Colon (tissue), 2 donors: ENCODE data around the gene PERM1.
"Not testable (repeated sequence)": the region's sequence is repeated elsewhere in the genome, so short reads cannot be mapped to it uniquely, and the experiment has no call there.

Experiments
- FAIRE-seq: peaks from 2 replicates; lab custom pipeline; 2012; peaks lifted over from hg19 to GRCh38; lab: Jason Lieb, UNC
- donor health status: control.
- donor health status: control.

Gene PERM1

GRCh38 chr1:964691-965525 lies 17.0 kb downstream of the PERM1 start:
- no peak for FAIRE-seq

DNA sequence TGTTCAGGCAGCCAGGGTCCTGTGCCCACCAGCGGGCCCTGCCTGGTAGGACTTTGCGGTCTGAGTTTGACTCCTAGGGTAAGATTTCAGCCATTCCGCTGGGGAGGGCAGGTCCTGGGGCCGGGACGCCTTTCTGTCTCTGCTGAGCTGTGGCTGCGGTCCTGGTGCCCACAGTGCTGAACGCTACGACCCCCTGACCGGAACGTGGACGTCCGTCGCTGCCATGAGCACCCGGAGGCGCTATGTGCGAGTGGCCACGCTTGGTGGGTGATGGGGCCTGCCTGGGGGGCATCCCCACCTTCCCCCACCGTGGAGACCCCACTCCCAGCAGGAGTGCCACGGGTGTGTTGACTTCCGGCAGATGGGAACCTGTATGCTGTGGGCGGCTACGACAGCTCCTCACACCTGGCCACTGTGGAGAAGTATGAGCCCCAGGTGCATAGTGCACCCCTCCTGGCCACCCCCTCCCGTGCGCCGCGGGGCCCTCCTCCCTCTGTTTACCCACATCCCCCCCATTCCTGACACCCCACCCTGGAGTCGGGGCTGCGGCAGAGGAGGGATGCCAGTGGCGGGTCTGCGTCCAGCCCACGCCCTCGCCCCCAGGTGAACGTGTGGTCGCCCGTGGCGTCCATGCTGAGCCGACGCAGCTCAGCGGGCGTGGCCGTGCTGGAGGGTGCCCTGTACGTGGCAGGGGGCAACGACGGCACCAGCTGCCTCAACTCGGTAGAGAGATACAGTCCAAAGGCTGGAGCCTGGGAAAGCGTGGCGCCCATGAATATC lies 18.0 kb downstream of the PERM1 start:
- no peak for FAIRE-seq

DNA sequence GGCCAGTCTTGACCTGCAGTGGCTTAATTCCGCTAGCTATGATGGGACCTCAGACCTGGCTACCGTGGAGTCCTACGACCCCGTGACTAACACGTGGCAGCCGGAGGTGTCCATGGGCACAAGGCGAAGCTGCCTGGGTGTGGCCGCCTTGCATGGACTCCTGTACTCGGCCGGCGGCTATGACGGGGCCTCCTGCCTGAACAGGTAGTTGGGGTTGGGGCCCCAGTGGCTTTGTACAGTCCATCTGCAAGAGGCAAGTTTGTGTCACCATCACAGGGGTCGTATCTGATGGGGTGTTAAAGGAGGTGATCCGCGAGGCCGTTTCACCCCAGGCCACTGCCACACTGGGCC lies 18.6 kb downstream of the PERM1 start:
- no peak for FAIRE-seq

DNA sequence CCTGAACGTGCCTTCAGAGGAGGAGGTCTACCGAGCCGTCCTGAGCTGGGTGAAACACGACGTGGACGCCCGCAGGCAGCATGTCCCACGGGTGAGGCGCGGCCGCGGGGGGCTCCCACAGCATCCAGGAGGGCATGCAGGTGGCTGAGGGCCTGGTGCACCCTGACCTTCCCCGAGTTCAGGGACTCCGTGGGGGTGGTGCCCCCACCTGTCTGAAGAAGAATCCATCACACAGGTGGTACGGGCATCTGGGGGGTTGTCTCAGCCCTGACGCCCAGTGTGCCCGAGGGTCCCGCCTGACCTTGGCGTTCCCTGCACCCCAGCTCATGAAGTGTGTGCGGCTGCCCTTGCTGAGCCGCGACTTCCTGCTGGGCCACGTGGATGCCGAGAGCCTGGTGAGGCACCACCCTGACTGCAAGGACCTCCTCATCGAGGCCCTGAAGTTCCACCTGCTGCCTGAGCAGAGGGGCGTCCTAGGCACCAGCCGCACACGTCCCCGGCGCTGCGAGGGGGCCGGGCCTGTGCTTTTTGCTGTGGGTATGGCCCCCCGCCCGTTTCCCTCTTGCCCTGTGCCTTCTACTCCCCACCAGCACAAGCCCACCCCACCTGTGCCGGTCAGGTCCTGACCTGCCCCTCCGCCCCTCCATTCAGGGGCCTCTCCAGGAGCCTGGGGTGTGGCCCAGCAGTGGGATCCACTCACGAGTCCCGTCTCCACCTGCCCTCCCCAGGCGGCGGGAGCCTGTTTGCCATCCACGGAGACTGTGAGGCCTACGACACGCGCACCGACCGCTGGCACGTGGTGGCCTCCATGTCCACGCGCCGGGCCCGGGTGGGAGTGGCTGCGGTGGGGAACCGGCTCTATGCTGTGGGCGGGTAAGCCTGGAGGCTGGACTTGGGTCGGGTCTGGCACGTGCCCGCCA lies 19.3 kb downstream of the PERM1 start:
- no peak for FAIRE-seq

GRCh38 chr1:961132-961669 lies 20.7 kb downstream of the PERM1 start:
- no peak for FAIRE-seq

DNA sequence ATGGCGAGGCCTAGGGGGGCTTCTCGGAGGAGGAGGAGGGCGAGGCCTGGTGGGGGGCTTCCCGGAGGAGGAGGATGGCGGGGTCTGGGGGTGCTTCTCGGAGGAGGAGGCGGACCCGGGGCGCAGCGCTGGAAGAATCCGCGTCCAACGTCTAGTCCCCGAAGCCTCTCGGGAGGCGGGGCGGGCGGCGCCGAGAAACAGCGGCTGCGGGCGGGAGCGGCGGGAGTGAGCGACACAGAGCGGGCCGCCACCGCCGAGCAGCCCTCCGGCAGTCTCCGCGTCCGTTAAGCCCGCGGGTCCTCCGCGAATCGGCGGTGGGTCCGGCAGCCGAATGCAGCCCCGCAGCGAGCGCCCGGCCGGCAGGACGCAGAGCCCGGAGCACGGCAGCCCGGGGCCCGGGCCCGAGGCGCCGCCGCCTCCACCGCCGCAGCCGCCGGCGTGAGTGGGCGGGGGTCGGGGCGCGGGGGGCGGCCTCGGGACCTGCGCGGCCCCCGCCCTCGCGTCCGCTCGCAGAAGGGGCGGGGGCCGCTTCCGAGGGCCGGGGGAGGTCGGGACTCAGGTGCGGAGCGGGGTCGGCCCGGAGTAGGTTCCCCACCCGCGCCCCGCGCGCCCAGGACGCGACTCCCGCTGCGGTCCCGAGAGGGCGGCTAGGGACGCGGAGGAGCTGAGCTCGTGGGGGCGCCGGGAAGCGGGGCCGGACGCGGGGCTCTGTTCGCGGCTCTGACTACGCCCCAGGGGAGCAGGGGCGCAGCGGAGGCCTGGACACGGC lies 21.3 kb downstream of the PERM1 start, which contains the start of gene KLHL17:
KLHL17 (plus strand) TSS at position 222 of the 769 bp plus-strand sequence; CDS start at position 332, 110 bp downstream.
- FAIRE-seq, result no peak

DNA sequence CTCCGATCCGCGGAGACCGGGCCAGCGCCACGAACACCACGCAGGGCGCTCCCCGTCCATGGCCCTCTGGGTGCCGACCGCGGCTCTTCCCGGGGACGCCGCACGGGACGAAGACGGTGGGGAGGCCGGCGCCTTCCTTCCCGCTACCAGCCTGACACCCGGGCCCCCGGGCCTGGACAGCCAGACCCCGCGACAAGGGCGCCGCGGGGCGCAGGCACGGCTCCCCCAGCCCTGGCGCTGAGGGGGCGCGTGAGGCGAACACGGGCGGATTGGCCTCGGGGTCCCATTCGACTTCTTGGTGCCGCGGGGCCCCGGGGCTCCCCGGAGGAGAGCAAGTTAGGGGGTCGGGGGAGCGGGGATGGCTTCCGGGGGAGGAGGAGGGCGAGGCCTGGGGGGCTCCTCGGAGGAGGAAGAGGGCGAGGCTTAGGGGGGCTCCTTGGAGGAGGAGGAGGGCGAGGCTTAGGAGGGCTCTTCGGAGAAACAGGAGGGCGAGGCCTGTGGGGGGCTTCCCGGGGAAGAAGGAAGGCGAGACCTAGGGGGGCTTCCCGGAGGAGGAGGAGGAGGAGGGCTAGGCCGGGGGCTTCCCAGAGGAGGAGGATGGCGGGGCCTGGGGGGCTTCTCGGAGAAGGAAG lies 22.0 kb downstream of the PERM1 start:
- FAIRE-seq, result no peak

DNA sequence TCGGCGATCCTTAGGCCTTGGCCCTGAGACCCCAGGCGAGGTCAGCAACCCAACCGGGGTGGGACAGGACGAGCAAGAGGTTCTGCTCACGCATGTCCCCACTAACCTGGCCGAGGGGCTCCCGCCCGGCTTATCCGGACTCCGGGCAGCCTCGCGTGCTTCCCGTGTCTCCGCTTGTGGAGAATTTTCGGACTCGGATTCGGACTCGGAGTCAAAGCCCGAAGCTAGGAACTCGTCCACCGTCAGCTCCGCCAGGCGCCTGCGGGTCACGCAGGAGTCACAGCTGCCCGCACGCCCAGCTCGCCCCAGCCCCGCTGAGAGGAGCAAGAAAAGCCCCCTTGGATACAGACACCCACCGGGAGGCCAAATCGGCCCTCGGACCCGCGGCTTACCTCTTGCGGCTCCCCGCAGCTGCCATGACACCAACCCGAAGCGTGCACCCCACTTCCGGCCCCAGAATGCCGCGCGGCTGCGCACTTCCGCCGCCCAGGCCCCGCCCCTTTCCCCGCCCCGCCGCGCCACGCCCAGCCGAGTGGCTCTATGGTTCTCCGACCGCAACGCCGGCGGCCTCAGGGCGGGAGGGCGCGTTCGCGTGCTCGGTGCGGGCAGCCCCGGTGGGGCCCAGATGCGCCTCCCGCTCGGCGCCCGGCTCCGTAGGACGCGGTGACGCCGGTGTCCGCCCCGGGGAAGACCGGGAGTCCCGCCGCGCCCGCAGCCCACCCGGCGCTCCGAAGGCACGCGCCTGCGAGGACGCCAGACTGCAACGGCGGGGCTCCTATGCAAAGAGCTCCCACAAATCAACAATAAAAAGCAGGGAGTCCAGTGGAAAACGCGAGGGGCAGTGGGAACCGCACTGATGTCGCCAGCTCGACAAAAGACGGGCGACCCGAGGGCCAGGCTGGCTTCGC lies 22.8 kb downstream of the PERM1 start, which contains the start of gene NOC2L:
NOC2L (minus strand) TSS at position 434 of the 908 bp plus-strand sequence; CDS start at position 418, 16 bp downstream.
- no peak for FAIRE-seq

DNA sequence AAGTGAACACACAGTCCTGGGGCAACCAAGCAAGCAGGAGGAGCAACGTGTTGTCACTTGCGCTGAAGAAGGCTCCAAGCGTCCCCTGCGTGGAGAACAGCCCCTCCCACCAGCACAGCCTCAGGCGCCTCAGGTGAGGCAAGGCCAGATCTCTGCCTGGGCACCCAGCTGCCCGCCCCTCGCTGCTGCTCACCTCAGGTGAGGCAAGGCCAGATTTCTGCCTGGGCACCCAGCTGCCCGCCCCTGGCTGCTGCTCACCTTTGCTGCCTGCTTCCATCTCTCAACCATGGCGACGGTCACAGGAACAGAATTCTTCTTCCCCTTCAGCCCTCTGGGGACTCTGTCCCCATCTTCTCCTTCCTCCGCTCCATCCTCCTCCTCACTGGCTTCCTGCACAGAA lies 25.3 kb downstream of the PERM1 start:
- no peak for FAIRE-seq

- FAIRE-seq, result no peak
These were observed 26.4 kb downstream of the PERM1 start for GRCh38 chr1:955474-955873.

GRCh38 chr1:954927-955326 lies 27.0 kb downstream of the PERM1 start:
- FAIRE-seq, result no peak

GRCh38 chr1:953524-954320 lies 28.2 kb downstream of the PERM1 start:
- no peak for FAIRE-seq

GRCh38 chr1:952603-953002 lies 29.3 kb downstream of the PERM1 start:
- no peak for FAIRE-seq

GRCh38 chr1:952201-952600 lies 29.7 kb downstream of the PERM1 start:
- FAIRE-seq, result no peak

DNA sequence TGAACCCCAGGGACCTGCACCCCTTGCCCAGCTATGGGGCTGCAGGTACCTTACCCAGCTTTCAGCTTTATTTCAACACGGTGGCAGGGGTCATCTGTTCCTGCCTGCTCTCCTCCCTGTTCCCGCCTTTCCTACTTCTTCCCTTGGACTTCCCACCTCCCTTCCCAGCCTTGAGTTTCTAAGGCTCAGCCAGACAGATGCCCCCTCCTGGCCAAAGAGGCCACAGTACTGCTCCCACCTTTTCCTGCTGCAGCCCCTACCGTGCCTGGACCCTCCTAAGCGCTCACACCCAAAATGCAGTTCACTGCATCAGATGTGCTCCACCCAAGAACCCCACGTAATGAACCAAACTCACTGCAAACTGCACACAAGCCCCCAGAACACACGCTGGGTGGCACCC lies 30.5 kb downstream of the PERM1 start:
- no peak for FAIRE-seq

DNA sequence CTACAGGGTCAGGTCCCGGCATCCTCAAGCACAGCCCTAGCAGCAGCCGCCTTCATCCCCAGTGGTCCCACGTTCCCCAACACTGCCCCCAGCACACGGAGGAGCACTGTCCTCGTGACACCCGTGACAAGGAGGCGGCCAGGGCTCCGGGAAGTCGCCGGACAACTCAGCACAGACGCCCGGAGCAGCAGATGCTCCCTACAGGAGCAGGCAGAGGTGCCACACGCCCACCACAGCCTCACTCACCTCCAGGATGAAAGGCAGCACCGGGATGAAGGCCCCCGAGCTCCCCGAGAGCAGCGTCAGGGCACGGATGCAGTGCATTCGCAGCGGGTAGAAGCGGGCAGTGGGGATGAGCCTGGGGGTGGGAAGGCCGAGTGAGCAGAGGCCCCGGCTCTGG lies 31.0 kb downstream of the PERM1 start:
- FAIRE-seq, result no peak

DNA sequence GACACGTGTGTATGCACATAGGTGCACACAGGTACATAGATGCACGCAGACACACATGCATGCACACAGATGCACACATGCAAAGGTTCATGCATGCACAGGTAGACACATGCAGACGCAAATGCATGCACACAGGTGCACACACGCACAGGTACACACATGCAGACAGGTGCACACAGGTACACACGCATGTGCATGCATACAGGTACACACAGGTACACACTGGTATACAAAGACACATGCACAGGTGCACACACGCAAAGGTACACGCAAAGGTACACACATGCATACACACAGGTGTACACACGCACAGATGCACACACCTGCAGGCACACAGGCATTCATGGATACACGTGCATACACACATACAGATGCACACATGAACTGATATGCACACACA lies 31.6 kb downstream of the PERM1 start:
- FAIRE-seq, result no peak

- no peak for FAIRE-seq
These were observed 33.9 kb downstream of the PERM1 start for GRCh38 chr1:947958-948357.

DNA sequence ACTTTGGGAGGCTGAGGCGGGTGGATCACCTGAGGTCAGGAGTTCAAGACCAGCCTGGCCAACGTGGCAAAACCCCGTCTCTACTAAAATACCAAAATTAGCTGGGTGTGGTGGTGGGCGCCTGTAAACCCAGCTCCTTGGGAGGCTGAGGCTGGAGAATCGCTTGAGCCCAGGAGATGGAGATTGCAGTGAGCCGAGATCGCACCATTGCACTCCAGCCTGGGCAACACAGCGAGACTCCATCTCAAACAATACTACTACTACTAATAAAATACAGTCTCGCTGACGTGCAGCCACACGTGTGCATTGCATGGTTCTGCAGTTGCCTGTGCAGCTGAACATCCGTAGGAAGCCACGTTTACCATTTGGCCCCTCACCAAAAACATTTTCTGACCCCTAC lies 35.1 kb downstream of the PERM1 start:
- FAIRE-seq, result not testable (repeated sequence)
